HCT116 (cell line): ENCODE measurements around the gene METTL24.

Source experiments
- ELF1 ChIP-seq: IDR thresholded peaks from 2 replicates; pipeline ENCODE4 v1.6.1; 2012; ENCODE audit warnings: low read depth, borderline replicate concordance
- POLR2AphosphoS5 ChIP-seq: IDR thresholded peaks from 2 replicates; pipeline ENCODE4 v1.6.1; 2011; ENCODE audit warnings: mild to moderate bottlenecking, low read depth, low read length, moderate library complexity
- TF ChIP-seq, protein P1 (sequence below): IDR thresholded peaks from 2 replicates; pipeline ENCODE4 v1.6.1; 2012; ENCODE audit warnings: low read depth
- TF ChIP-seq, protein P2 (sequence below): IDR thresholded peaks from 2 replicates; pipeline ENCODE4 v1.6.1; 2012

DNA sequence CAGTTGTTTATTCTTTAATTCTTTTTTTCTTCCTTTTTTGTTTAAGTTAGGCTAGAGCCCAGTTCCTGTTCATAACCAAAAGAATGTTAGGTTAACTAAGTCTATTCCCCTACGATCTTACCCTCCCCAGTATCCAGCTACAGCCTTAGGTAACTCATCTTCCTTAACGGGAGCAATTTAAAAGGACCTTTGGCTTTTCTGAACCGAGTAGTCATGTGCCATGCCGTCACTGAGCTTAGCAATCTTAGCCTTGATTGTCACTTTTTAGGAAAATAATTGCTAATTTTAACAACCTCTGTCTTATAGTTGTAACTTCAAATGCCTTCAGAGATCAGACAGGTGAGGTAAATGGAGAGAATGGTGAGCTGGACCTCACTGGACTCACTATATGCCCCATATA lies 6.2 kb downstream of the METTL24 start:
- TF ChIP-seq, protein P1, sequence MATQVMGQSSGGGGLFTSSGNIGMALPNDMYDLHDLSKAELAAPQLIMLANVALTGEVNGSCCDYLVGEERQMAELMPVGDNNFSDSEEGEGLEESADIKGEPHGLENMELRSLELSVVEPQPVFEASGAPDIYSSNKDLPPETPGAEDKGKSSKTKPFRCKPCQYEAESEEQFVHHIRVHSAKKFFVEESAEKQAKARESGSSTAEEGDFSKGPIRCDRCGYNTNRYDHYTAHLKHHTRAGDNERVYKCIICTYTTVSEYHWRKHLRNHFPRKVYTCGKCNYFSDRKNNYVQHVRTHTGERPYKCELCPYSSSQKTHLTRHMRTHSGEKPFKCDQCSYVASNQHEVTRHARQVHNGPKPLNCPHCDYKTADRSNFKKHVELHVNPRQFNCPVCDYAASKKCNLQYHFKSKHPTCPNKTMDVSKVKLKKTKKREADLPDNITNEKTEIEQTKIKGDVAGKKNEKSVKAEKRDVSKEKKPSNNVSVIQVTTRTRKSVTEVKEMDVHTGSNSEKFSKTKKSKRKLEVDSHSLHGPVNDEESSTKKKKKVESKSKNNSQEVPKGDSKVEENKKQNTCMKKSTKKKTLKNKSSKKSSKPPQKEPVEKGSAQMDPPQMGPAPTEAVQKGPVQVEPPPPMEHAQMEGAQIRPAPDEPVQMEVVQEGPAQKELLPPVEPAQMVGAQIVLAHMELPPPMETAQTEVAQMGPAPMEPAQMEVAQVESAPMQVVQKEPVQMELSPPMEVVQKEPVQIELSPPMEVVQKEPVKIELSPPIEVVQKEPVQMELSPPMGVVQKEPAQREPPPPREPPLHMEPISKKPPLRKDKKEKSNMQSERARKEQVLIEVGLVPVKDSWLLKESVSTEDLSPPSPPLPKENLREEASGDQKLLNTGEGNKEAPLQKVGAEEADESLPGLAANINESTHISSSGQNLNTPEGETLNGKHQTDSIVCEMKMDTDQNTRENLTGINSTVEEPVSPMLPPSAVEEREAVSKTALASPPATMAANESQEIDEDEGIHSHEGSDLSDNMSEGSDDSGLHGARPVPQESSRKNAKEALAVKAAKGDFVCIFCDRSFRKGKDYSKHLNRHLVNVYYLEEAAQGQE: no peak
- TF ChIP-seq ELF1 (no peak), POLR2AphosphoS5 (no peak)
- TF ChIP-seq, protein P2, sequence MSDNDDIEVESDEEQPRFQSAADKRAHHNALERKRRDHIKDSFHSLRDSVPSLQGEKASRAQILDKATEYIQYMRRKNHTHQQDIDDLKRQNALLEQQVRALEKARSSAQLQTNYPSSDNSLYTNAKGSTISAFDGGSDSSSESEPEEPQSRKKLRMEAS: no peak
